Naive thymus-derived CD8-positive, alpha-beta T cell (primary cell): Measurements from ENCODE around the gene HOMER3. TPM values are rescaled to one million over a fixed set of nuclear protein-coding genes. Genes with fewer than 3 reads are reported as not detected.
A peak's percentile ranks its signal among the peaks of the same experiment; 100 is the strongest.

Source experiments
- ATAC-seq, 2 donors: fragments of 150-1000 bp; cut with Tn5 transposase in 1 of 2; sonication (Bioruptor Pico), chemical (Tn5 transposase) in 1 of 2; 1 replicate in 1 of 2; 2 replicates in 1 of 2; pipeline ENCODE4 v1.10.0; 2021; ENCODE audit warnings: mild to moderate bottlenecking in 2 of 2, moderate library complexity in 2 of 2
- POLR2A ChIA-PET: fragments of 350-600 bp; sonication (Branson Sonifier 250); formaldehyde crosslinking; loops from one replicate; lab custom pipeline; 2021; ENCODE audit warnings: antibody characterized with exemption; lab: Charles Lee
- DNase-seq, 10 donors: peaks; one replicate each; pipeline versions ENCODE4 v3.0.0 to v3.0.0-alpha.2; 2020 to 2022
- H3K27ac Mint-ChIP-seq, 10 donors: one replicate each; pipeline ENCODE4 v1.8.0; 2020 to 2022; ENCODE audit warnings: mild to moderate bottlenecking in 10 of 10, mixed read lengths in 10 of 10, moderate library complexity in 4 of 10, inconsistent platforms in 1 of 10
- H3K27me3 Mint-ChIP-seq, 5 donors: one replicate each; pipeline ENCODE4 v1.8.0; 2021 to 2022; ENCODE audit warnings: mixed read lengths in 5 of 5
- H3K36me3 Mint-ChIP-seq, 3 donors: one replicate each; pipeline ENCODE4 v1.8.0; 2020 to 2022; ENCODE audit warnings: mixed read lengths in 3 of 3, mild to moderate bottlenecking in 2 of 3, inconsistent platforms in 1 of 3
- H3K4me1 Mint-ChIP-seq, 4 donors: one replicate each; pipeline ENCODE4 v1.8.0; 2021 to 2022; ENCODE audit warnings: mixed read lengths in 4 of 4
- H3K4me3 Mint-ChIP-seq, 10 donors: one replicate each; pipeline ENCODE4 v1.8.0; 2020 to 2022; ENCODE audit warnings: mild to moderate bottlenecking in 10 of 10, mixed read lengths in 10 of 10, moderate library complexity in 6 of 10, inconsistent platforms in 1 of 10
- H3K9me3 Mint-ChIP-seq, 9 donors: one replicate each; pipeline ENCODE4 v1.8.0; 2020 to 2022; ENCODE audit warnings: mixed read lengths in 9 of 9, mild to moderate bottlenecking in 3 of 9, inconsistent platforms in 1 of 9, moderate library complexity in 1 of 9
- polyA plus RNA-seq, 3 donors: library from polyadenylated mRNA; unstranded; fragments of 300-500 nt; fragmentation: Illumina TruSeq; gene quantifications; one replicate each; pipeline ENCODE4 v1.2.3, GENCODE V29; 2021
- total RNA-seq, 8 experiments: library from RNA in 2 of 8; stranded (reverse) in 2 of 8; gene quantifications; one replicate each; pipeline ENCODE4 v1.2.3 and lab custom pipeline; 2021 to 2026

Gene HOMER3
- total and polyA plus RNA-seq, 5 experiments from 2014 or later = 0.55 TPM; not detected in 4

- H3K4me1 Mint-ChIP-seq = peaks cover 0 to 2% (median under 1%) of the 10 kb centered on the region in 4 donors
- POLR2A ChIA-PET = no interaction called here
- peaks cover 4 to 12% (median 8%) of the 10 kb centered on the region in 5 donors for H3K27me3 Mint-ChIP-seq
- DNase-seq = no peak
- no peak overlapping the region for H3K4me3 Mint-ChIP-seq
- H3K36me3 Mint-ChIP-seq = no peaks in the 10 kb centered on the region
- peaks cover 0 to 7% (median 0%) of the 10 kb centered on the region in 9 donors for H3K9me3 Mint-ChIP-seq
- H3K27ac Mint-ChIP-seq = peak overlapping the region in 1 of 10 donors; percentile 29
- no peak for ATAC-seq
These were observed 8.8 kb upstream of the HOMER3 start for GRCh38 chr19:18949858-18950257.

GRCh38 chr19:18948976-18949356, 7.9 kb upstream of the HOMER3 start:
- Mint-ChIP-seq H3K27me3 (peaks cover 4 to 12% (median 8%) of the 10 kb centered on the region in 5 donors), H3K9me3 (no peaks in the 10 kb centered on the region), H3K36me3 (no peaks in the 10 kb centered on the region), H3K4me3 (no peak overlapping the region), H3K4me1 (peaks cover 0 to 2% (median 0%) of the 10 kb centered on the region in 4 donors), H3K27ac (no peak overlapping the region)
- DNase-seq = no peak
- no peak for ATAC-seq
- POLR2A ChIA-PET = no interaction called here

- no peak overlapping the region for H3K27ac Mint-ChIP-seq
- no peaks in the 10 kb centered on the region for H3K9me3 Mint-ChIP-seq
- ATAC-seq (no peak), DNase-seq (no peak)
- H3K4me1 Mint-ChIP-seq = peaks cover 0 to 2% (median 0%) of the 10 kb centered on the region in 4 donors
- H3K4me3 Mint-ChIP-seq = no peak overlapping the region
- H3K36me3 Mint-ChIP-seq = no peaks in the 10 kb centered on the region
- POLR2A ChIA-PET = interaction anchor here (0.6 kb wide), 1 partner anchor 308 kb away, joined by 7 read pairs; no protein-coding TSS in a partner anchor
- H3K27me3 Mint-ChIP-seq = peaks cover 4 to 12% (median 8%) of the 10 kb centered on the region in 5 donors
These were observed 7.3 kb upstream of the HOMER3 start for GRCh38 chr19:18948075-18948975.

- H3K4me3 Mint-ChIP-seq = no peak overlapping the region
- DNase-seq (no peak), ATAC-seq (no peak)
- peaks cover 4 to 21% (median 8%) of the 10 kb centered on the region in 5 donors for H3K27me3 Mint-ChIP-seq
- H3K27ac Mint-ChIP-seq = no peak overlapping the region
- no peaks in the 10 kb centered on the region for H3K36me3 Mint-ChIP-seq
- POLR2A ChIA-PET = no interaction called here
- no peaks in the 10 kb centered on the region for H3K9me3 Mint-ChIP-seq
- peaks cover 0 to 2% (median 0%) of the 10 kb centered on the region in 4 donors for H3K4me1 Mint-ChIP-seq
These were observed 5.9 kb upstream of the HOMER3 start for GRCh38 chr19:18946918-18947317.

- POLR2A ChIA-PET = no interaction called here
- H3K36me3 Mint-ChIP-seq = no peaks in the 10 kb centered on the region
- DNase-seq (no peak), ATAC-seq (no peak)
- no peak overlapping the region for H3K27ac Mint-ChIP-seq
- no peak overlapping the region for H3K4me3 Mint-ChIP-seq
- no peaks in the 10 kb centered on the region for H3K9me3 Mint-ChIP-seq
- H3K27me3 Mint-ChIP-seq = peaks cover 4 to 27% (median 10%) of the 10 kb centered on the region in 5 donors
- H3K4me1 Mint-ChIP-seq = peaks cover 0 to 5% (median 3%) of the 10 kb centered on the region in 4 donors
These were observed 5.3 kb upstream of the HOMER3 start for GRCh38 chr19:18946335-18946734.

- no peak for DNase-seq
- H3K4me1 Mint-ChIP-seq = peaks cover 0 to 9% (median 4%) of the 10 kb centered on the region in 4 donors
- POLR2A ChIA-PET = interaction anchor here (0.6 kb wide), 1 partner anchor 488 kb away, joined by 5 read pairs; no protein-coding TSS in a partner anchor
These were observed 4.3 kb upstream of the HOMER3 start for GRCh38 chr19:18945297-18945696.

GRCh38 chr19:18943465-18943864, 2.4 kb upstream of the HOMER3 start:
- H3K9me3 Mint-ChIP-seq = no peaks in the 10 kb centered on the region
- ATAC-seq (no peak), DNase-seq (no peak)
- POLR2A ChIA-PET = interaction anchor here (0.5 kb wide), 1 partner anchor 472 kb away, joined by 3 read pairs; no protein-coding TSS in a partner anchor
- peaks cover 2 to 14% (median 9%) of the 10 kb centered on the region in 4 donors for H3K4me1 Mint-ChIP-seq
- H3K36me3 Mint-ChIP-seq = no peaks in the 10 kb centered on the region
- peak overlapping the region in 2 of 10 donors; percentile 18 to 21 for H3K27ac Mint-ChIP-seq
- H3K27me3 Mint-ChIP-seq = peaks cover 8 to 52% (median 21%) of the 10 kb centered on the region in 5 donors
- H3K4me3 Mint-ChIP-seq = no peak overlapping the region

More at GRCh38 chr19:18945297-18945696, 4.3 kb upstream of the HOMER3 start:
- H3K4me3 Mint-ChIP-seq = peak overlapping the region in 1 of 10 donors; percentile 10
- H3K36me3 Mint-ChIP-seq = no peaks in the 10 kb centered on the region
- H3K9me3 Mint-ChIP-seq = no peaks in the 10 kb centered on the region
- no peak overlapping the region for H3K27ac Mint-ChIP-seq
- peaks cover 4 to 33% (median 12%) of the 10 kb centered on the region in 5 donors for H3K27me3 Mint-ChIP-seq
- no peak for ATAC-seq

- H3K4me1 Mint-ChIP-seq = peaks cover 2 to 14% (median 9%) of the 10 kb centered on the region in 4 donors
- H3K27ac Mint-ChIP-seq = peak overlapping the region in 3 of 10 donors; percentile 16 to 68 (median 46)
- POLR2A ChIA-PET = no interaction called here
- ATAC-seq (no peak), DNase-seq (no peak)
- peaks cover 8 to 53% (median 21%) of the 10 kb centered on the region in 5 donors for H3K27me3 Mint-ChIP-seq
- H3K36me3 Mint-ChIP-seq = no peaks in the 10 kb centered on the region
- H3K4me3 Mint-ChIP-seq = peak overlapping the region in 6 of 10 donors; percentile 38 to 69 (median 51)
- no peaks in the 10 kb centered on the region for H3K9me3 Mint-ChIP-seq
These were observed 1.7 kb upstream of the HOMER3 start for GRCh38 chr19:18942692-18943091.

- Mint-ChIP-seq H3K36me3 (no peaks in the 10 kb centered on the region), H3K27me3 (peaks cover 8 to 51% (median 24%) of the 10 kb centered on the region in 5 donors), H3K9me3 (no peaks in the 10 kb centered on the region), H3K27ac (peak overlapping the region in 1 of 10 donors; percentile 65), H3K4me1 (peaks cover 2 to 14% (median 9%) of the 10 kb centered on the region in 4 donors), H3K4me3 (peak overlapping the region; percentile 50 to 71 (median 58))
- no peak for ATAC-seq
- DNase-seq = no peak
- POLR2A ChIA-PET = interaction anchor here (0.6 kb wide), 1 partner anchor 25 kb away, joined by 3 read pairs; no protein-coding TSS in a partner anchor
These were observed 774 bp upstream of the HOMER3 start for GRCh38 chr19:18941628-18942354.

GRCh38 chr19:18939922-18940768, 872 bp downstream of the HOMER3 start:
- Mint-ChIP-seq H3K36me3 (no peaks in the 10 kb centered on the region), H3K4me3 (peak overlapping the region; percentile 63 to 84 (median 74)), H3K4me1 (peaks cover 2 to 14% (median 8%) of the 10 kb centered on the region in 4 donors), H3K27ac (peak overlapping the region in 2 of 10 donors; percentile 29 to 44), H3K9me3 (no peaks in the 10 kb centered on the region), H3K27me3 (peaks cover 4 to 42% (median 20%) of the 10 kb centered on the region in 5 donors)
- no peak for DNase-seq
- POLR2A ChIA-PET = interaction anchor here (0.6 to 1.4 kb wide), 2 partner anchors 19 to 347 kb away, joined by 3 read pairs; no protein-coding TSS in a partner anchor
- peak in 1 of 2 donors; percentile 21 for ATAC-seq

- H3K9me3 Mint-ChIP-seq = no peaks in the 10 kb centered on the region
- H3K4me1 Mint-ChIP-seq = peaks cover 2 to 14% (median 8%) of the 10 kb centered on the region in 4 donors
- peak overlapping the region in 9 of 10 donors; percentile 9 to 79 (median 64) for H3K4me3 Mint-ChIP-seq
- H3K36me3 Mint-ChIP-seq = no peaks in the 10 kb centered on the region
- H3K27me3 Mint-ChIP-seq = peaks cover 4 to 45% (median 22%) of the 10 kb centered on the region in 5 donors
- ATAC-seq (no peak), DNase-seq (no peak)
- POLR2A ChIA-PET = interaction anchor here (1.4 kb wide), 1 partner anchor 18 kb away, joined by 3 read pairs; no protein-coding TSS in a partner anchor
- H3K27ac Mint-ChIP-seq = no peak overlapping the region
These were observed 1.9 kb downstream of the HOMER3 start for GRCh38 chr19:18939163-18939562.
